NOMO-1 treated with DMSO at 0.1 percent for 48 hours (cell line): Measurements from ENCODE around the gene RALGAPA2.

Experiments
- DNase-seq: peaks from one replicate; lab custom pipeline; 2025; ENCODE audit not compliant: unreplicated experiment; lab: John Stamatoyannopoulos, UW

The RALGAPA2 gene

DNA sequence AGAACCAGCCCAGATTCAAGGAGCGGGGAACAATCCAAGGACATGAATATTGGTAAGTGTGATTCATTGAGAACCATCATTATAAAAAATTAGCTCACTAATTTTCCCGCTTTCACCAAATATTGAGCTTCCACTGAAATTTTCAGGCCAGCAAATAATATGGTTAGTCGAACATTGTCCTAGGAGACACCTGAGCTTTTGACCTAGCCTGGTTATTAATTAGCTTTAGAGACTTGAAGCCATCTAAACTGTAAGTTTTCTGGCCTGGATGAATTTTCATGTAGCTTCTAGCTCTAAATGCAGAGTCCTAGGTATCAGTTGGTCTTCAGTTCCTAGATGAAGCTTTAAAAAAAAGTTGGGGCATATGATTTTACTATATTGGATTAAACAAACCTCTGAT, 17.1 kb upstream of the RALGAPA2 start:
- DNase-seq = no peak

DNA sequence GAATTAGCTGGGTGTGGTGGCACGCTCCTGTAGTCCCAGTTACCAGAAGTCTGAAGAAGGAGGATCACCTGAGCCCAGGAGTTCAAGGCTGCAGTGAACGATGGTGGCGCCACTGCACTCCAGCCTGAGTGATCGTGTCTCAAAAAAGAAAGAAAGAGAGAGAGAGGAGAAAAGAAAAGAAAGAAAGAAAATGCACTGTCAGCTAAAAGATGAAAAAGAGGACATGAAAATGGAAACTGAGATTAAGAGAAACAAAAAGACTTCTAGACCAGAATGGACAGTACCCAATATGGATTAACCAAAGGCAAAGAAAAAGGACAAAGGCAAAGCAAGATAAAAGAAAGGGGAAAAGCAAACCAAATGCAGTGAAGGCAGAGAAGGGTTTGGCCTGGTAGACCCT, 9.0 kb upstream of the RALGAPA2 start:
- DNase-seq = no peak

DNA sequence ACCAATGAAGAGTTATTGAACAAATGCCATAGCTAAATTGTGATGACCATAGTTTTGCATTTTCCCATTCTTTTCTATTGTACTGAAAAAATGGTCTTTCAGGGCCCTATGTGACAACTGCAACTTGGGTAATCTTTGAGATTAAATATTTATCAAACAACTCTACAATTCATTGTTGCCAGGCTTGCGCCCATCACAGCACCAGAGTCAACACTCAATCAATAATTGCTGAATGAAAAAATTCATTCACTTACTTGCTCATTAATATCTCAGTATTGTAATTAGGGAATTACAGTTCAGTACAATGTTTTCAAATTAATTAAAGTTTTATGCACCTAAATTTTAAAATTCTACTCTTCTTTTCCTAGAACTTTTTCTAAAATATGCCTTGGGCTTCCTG, 7.7 kb upstream of the RALGAPA2 start:
- DNase-seq = no peak

DNA sequence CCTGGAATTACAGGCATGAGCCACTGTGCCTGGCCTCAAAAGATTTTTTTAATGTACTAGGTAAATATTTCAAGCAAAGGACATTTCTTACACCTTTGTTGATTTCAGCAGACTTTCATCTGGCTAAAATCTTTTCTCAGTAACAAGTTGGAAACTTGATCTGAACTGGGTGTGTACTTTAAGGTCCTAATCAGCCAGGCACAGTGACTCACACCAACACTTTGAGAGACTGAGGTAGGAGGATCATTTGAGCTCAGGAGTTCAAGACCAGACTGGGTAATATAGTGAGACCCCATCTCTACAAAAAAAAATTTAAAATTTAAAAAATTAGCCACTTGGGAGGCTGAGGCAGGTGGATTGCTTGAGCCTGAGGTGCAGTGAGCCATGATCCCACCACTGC, 7.0 kb upstream of the RALGAPA2 start:
- no peak for DNase-seq

DNA sequence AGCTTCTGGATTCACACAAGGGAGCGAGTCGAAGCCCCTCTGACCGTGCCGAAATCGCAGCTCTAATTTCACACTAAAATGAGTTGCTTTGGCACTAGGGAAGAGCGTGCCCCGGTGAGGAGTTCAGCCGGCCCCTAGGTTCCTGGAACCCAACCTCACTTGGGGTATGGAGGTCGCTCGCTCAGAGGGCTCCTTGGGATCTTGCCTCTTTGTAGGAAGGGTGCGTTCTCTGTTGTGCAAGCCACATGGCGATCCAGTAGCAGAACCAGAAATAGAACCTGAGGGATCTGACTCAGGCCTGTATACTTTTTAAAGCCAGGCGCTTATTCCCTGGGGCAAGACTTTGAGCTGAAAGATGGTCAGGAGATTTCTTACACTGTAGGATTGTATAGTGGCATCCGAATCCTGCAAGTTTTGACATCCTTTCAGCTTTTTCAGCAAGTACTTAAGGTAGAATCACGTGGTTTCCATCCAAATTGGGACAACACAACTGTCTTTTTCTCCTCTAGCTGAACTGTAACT, 861 bp upstream of the RALGAPA2 start:
- DNase-seq = no peak

DNA sequence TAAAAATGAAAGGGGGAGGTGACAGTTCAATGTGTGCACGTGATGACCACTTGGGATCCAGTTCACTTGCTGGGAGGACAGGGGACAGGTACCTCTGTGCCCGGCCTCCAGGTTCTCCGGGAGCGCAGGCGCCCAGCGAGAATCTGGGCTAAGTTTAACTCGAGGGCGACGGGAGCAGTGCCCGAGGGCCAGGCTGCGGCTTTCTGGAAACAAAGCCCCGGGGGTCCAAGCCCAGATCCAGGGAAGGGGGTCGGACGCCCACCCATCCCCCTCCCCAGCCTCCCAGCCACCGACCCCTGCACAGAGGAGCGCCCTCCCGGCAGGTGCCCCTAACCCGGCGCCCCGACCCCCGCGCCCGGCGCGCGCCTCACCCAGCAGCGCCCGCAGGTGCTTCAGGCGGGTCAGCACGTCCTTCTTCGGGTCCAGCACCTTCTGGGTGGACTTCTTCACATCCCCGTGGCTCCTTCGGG, 405 bp downstream of the RALGAPA2 start:
- DNase-seq = no peak

DNA sequence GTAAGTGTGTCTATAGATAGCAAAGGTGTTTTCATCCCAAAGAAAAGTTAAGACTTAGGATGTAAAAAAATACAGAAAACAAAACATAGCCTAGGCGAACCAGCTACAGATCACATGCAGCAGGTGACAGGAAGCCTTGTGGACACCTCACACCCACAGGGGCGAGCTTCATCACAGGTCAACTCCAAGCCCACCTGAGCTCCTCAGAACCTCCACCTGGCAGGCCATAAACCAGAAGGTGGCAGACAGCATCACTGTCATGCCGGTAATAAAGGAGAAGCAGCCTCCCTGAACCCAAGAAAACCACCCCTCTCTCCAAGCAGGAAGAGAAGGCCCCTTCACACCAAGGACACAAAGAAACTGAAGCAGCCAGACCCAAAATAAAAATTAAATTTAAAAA, 1.0 kb downstream of the RALGAPA2 start:
- DNase-seq = peak; percentile 10

DNA sequence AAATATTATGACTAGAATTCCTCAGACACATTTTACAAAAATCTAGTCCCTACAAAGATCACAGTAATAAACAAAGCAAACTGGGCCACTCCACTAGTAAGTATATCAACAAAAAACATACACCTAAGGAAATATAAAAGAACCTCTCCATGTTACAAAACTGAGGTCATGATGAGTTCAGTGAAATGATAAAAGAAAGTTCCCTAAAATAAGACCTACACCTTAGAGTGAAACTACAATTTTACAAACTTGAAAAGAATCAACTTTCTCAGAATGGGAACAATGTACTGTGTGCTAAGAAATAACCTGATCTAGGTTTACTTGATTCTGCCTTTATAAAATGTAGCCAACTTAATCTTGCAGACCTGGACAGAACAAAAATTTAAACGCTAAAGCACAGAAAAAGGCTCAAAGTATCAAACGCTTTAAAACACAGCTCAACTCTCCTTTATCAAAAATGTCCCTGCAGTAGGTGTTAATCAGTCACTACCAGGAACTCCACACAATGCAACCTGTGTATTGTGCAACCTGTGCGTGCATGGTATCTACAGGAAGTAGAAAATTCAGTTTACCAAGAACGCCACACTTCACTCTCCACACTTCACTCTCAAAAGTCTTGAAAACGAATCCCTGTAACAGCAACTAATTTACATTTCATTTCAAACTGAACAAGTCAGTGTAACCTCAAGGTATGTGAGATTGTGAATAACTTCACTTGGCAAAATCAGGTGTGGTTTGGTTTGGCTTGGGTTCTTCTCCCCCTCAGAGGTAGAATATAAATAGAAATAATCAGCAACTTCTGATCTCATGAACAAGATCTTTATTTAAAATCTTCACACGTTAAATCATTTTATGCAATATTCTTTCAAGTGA, 1.8 kb downstream of the RALGAPA2 start:
- peak; percentile 77 for DNase-seq

DNA sequence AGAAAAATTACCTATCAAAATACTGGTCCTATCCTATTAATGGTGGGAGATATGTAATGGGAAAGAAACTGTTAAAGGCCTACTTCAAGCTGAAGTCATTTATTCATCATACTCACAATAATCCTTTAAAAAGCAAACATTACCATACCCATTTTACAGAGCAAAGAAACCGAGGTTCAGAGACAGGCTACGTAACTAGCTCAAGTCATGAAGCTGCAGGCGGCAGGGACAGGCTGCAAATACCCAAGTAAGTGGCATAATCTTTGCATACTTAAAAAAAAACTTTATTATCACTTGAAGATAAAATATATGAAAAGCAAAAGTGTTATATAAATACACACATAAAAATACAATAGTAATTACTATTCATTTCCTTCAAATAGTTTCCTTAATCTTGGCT, 2.6 kb downstream of the RALGAPA2 start:
- no peak for DNase-seq

DNA sequence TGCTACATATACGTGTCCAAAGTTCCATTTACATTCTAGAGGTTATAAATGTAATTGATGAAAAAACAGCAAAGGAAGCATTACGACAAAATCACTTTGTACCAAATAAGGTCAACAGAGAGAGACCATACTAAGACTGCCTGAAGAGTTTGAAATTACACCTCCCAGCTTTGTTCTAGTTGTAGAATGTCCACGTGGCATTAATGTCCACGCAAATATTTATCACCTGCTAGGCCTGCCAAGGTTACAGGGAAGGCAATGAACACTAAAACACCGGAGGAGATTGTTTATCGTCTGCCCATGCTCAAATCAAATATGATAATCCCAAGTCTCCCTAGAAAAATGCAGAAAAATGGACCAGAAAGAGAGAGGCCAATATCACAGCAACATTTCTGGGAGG, 6.2 kb downstream of the RALGAPA2 start:
- DNase-seq = no peak

DNA sequence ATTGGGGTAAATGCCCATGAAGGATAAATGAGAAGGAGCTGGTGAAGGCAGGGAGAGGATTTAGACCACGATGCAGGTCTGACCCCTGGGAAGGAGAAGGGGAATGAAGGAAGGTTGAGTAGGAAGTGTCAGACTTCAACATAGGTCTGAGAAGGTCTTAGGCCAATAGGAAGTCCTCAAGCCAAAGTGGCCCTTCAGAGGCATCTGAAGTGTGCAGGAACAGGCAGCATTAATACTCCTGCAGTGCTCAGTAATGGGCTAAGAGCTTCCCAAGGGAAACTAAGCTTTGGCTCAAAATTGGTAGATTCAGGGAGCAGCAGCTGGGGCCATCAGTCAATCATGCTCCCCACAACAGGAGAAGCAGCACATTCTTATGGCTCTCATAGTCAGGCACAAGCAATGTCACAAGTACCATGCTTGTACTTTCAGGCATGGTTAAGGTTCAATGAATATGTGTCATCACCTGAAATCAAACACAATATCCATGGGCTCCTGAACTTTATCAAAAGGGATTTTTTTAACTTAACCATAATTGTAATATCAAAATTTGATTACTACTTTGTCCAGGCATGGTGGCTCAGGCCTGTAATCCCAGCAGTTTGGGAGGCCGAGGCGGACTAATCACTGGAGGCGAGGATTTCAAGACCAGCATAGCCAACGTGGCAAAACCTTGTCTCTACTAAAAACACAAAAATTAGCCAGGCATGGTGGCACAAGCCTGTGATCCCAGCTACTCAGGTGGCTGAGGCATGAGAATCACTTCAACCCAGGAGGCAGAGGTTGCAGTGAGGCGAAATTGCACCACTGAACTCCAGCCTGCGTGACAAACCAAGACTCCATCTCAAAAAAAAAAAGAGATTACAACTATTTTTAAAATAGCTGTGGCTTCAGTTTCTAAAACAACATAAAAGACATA, 9.9 kb downstream of the RALGAPA2 start:
- peak; percentile 18 for DNase-seq

DNA sequence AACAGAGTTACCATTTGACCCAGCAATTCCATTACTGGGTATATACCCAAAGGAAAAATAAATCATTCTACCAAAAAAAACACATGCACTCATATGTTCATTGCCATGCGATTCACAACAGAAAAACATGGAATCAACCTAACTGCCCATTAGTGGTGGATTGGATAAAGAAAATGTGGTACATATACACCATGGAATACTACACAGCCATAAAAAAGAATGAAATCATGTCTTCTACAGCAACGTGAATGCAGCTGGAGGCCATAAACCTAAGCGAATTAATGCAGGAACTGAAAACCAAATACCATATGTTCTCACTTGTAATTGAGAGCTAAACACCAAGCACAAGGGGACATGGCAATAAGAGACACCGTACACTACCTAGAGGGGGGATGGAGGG, 12.5 kb downstream of the RALGAPA2 start:
- no peak for DNase-seq

DNA sequence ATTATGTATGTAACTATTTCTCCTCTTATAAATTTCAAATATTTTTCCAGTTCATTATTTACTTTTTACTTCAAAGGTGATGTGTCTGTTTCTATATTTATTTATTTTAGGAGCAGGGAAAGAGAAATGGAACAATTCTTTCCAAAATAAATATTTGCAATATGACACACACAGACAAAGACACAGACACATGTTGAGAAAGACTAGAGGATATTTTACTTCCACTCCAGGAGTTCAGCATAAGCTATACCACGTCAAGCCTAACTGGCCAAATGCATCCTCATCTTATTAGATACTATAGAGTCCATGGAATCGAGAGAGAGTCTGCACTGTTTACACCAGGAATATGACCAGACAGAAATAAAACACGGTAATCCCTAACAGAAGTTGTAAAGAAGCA, 13.3 kb downstream of the RALGAPA2 start:
- no peak for DNase-seq

DNA sequence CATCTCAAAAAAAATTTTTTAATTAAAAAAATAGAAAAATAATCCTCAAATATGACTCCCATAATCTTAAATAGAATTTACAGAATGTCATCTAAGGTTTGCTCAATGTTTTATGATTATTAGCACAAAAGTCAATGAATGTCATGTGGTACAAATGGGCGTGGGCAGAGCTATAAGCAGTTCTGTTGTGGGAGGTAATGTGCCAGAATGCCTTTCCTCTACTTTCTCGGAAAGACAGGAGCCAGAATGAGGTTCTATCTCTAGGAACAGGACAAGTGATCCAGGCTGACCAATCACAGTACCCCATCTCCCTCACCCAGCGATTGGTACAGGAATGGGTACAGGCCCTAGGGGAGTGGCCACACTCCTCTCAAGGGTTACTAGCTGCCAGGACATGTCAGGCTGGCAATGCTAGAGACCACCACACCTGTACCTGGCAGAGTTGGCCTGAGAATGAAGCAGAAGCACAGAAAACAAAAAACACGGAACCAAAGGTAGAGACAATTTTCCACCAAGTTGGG, 15.1 kb downstream of the RALGAPA2 start:
- no peak for DNase-seq

DNA sequence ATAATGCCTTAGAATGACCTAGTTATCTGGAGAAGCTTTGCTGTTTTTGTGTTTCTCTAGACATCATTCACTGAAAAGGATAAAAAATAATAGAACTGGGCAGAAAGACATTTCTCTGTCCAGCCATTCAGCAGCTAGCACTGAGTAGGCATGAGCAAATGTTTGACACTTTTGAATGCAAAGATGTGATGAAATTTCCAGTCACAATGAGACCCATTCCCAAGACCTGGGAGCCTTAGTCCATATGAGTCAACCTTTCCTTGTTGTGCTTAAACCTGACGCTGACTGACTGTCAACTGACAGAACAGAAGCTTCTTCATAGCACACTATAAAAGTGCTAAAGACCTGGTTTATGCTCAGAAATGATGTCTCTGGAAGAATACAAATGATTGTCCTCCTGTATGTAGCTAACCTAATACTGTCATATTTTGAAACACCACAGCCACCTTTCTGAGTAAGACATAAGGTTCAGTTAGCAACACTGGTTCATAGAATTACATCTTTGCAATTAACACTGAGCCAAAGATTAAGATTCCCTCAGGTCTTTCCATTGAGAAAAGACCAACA, 17.1 kb downstream of the RALGAPA2 start:
- no peak for DNase-seq

DNA sequence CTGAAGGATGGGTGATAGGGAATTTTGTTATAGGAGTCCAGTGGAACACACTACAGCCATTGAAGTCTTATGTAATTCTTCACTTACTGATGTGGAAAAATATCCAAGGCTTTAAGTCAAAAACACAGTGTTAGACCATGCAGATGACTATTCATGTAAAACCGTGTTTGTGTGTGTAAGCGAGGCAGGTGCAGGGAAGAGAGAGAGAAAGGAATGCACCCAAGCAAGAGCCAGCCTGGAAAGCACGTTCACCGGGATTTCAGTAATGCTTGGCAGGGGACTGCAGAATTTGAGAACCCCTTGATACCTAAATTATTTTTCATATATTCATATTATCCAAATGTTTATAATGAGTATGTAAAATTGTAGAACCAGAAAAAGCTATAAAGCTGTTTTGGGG, 17.9 kb downstream of the RALGAPA2 start:
- no peak for DNase-seq

DNA sequence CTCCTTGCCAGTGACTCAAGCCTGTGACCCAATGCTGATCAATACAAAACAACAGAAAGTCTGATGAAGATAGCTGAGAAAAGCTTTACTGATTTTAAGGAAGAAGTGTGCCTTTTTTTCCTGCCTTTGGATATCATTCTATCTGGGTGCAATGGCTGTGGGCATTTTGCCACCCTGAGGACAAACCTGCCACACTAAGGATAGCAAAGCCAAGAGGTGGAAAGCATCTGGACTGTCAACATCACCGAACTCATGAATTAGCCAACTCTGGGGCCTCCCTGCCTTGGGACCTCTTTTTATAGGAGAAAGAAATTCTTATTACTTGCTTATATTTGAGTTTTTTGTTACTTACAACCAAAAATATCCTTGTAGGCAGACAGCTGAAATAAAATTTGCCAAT, 19.9 kb downstream of the RALGAPA2 start:
- no peak for DNase-seq

DNA sequence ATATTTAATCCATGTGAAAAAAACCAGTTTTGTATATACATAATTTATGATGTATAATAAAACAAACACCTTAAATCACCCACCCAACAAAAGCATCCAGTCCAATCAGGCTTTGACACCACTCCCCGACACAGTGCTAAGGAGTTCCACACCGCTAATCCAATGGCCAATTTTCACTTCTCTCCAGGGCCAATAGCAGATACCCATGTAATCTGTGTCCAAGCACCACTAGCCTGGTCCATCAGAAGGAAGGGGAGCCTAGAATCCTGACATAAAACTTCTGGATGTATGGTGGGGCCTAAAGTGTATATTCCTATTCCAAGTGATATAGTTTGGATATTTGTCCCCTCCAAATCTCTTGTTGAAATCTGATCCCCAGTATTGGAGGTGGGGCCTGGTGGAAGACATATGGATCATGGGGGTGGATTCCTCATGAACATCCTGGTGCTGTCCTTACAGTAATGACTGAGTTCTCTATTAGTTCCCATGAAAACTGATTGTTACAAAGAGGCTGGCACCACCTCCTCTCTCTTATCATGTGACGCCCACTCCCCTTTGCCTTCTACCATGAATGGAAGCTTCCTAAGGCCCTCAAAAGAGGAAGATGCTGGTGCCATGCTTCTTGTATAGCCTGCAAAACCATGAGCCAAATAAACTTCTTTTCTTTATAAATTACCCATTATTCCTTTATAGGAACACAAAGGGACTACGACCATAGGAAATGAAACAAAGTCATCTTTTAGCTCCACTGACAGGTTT, 20.8 kb downstream of the RALGAPA2 start:
- DNase-seq = no peak

DNA sequence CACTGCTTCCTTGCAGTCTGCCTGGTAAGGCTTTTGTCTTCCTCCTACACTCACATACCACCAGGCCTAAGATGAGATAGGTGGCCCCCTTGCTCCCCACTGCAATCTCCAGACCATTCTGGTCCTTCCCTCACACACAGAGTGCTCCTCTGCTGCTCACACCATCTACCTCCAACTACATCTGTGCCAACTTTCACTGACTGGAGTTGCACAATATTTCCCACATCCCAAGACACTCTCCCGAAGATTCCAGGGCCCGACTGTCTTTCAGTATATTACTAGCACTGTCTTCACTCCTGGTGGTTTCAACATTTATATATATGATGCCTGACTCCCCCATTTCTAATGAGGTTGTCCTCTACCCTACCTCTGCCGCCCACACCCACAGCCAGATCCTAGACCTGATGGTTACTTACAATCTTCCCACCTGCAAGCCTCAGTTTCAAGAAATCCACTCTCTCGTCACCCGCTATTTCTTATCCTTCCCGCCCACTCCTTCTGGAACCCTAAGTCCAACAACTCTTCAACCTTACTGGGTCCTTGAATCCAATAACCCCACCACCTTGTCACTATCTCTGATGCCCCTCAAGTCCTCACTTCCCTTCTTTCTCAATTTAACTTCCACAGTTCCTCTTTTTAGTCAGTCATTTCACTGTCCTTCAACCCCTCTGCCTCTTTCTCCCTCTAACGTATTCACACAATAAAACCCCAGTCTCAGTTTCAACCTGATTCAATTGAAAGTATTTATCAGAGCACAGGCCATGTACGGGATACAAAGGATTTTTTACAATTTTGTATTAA, 21.6 kb downstream of the RALGAPA2 start:
- peak; percentile 86 for DNase-seq

DNA sequence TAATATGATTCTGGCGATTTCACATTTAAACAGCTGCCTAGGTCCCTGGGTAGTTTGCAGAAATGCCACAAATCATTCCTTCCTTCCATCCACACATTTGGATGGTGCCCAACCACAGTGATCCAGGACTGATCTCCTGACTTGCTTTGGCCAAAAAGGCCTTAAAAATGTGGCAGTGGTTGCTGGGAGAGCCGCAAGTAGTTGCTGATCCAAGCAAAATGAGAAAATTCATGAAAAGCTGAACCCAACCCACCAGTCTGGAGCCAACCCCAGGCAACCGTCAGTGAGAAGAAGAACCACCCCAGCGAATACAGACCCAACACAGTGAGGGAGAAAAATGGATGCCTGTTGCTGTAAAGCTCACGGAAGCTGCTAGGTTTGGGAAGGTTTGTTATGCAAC, 25.1 kb downstream of the RALGAPA2 start:
- no peak for DNase-seq
